Stimulated activated CD4-positive, alpha-beta T cell treated with anti-CD3 and anti-CD28 coated beads, Interleukin-4, amount 100 ng/mL, for 48 hours (primary cell): Measurements from ENCODE around the gene IKZF4.
"Not testable (repeated sequence)": the region's sequence is repeated elsewhere in the genome, so short reads cannot be mapped to it uniquely, and the experiment has no call there.

Experiments used
- DNase-seq, 2 donors: peaks; one replicate each; pipeline ENCODE4 v3.0.0-alpha.2; 2020; ENCODE audit warnings: low read depth in 2 of 2

The IKZF4 gene

DNA sequence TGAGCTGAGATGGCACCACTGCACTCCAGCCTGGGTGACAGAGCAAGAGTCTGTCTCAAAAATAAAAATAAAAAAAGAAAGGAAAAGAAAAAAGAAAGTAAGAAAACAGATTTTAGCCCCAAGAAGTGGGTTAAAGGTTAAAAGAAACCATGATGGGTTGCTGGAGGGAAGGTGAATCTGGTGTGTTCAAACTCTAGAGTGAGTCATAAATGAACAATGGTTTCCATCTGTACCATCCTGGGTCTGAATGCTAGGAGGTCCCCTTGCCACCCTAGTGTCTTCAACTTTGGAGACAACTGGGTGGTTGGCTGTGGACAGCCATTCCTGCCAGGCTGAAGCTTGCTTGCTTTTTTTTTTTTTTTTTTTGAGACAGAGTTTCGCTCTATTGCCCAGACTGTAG is 19.3 kb downstream of the IKZF4 start:
- DNase-seq: no peak

DNA sequence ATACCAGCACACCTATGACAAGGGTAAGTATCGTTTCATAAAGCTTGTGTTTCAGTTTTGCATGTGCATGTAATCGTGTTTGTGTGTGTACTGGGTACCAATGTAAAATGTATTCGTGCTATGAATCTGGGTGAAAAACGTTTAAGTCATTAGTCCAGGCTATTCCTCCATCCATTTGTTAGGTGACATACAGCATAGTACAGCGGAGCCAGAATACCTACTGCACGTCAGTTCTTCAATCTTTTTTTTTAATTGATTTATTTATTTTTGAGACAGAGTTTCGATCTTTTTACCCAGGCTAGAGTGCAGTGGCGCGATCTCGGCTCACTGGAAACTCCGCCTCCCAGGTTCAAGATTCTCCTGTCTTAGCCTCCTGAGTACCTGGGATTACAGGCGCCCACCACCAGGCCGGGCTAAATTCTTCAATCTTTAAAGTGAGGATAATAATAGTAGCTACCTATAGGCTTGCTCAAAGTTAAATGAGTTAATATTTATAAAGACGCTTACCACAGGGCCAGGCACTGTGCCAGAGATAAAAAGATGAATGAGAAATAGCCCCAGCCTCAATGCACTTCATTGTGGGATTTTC is 20.2 kb downstream of the IKZF4 start:
- DNase-seq: no peak

DNA sequence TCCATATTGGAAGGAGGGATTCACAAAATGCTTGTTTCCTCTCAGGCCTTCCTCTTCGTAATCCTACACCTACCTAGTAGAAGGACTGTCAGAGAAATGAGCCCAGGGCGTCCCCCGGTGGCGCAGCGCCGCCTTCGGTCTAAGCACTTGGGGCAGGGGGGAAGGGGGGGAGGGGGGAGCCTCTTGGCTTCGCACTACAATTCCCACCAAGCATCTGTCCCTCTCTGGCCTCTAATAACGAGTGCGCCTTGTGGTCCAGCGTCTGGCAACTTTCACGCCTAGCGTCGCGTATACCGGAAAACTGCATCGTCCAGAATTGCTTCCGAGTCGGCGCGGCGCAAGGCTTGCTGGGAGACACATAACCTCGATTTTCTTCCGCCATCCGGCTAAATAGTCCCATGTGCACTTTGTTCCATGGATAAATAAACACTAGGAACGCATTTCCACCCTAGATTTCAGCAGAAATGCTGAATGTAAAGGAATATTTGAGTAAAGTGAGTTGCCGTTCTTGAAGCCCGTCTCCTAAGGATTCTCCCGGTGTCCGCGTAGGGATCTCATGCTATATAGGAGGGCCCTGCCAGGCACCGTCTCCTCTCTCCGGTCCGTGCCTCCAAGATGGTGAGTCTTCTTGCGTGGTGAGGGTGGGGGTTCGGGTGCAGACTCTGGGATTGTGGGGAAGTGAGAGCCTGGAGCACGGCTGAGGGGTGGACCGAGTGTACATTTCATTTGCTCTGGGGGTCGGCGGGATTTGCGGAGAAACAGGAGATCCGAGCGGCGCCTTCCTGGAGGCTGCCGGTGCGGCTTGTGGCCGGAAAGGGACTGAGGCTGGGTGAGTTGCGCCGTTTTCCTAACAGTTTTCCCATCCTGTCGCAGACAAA is 20.9 kb downstream of the IKZF4 start, which contains the start of gene RPS26:
Gene RPS26 (plus strand): TSS at position 367 of the 878 bp plus-strand sequence. CDS start 249 bp downstream, at position 616.
- peak; percentile 80 to 89 for DNase-seq

DNA sequence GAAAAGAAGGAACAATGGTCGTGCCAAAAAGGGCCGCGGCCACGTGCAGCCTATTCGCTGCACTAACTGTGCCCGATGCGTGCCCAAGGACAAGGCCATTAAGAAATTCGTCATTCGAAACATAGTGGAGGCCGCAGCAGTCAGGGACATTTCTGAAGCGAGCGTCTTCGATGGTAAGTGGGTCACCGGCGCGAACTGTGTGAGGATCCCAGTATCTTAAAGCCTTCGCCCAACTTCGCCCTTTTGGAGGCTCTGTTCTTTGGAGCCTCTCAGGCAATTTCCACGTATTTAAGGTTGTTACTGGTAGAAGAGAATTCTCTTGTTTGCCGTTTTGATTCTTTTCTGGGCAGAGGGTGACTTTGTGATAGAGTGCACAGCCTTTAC is 21.6 kb downstream of the IKZF4 start:
- DNase-seq: not testable (repeated sequence)

DNA sequence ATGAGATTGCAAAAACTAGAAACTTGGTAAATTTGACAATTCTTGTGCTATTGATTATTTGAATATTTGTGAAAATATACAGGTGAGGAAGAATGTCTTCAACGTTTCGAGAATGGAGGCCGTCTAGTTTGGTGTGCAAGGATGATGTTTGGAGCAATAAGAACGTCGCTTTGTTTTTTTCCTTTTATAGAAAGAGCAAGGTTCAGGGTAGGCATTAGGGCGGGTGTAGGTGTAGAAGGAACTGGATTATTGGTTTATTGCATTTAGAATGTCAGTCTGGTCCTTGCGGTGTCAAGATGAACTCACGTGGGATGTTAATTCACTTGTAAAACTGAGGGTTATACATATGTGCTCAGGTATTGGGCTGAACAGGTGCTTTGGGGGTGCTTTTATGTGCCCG is 22.0 kb downstream of the IKZF4 start:
- no peak for DNase-seq

DNA sequence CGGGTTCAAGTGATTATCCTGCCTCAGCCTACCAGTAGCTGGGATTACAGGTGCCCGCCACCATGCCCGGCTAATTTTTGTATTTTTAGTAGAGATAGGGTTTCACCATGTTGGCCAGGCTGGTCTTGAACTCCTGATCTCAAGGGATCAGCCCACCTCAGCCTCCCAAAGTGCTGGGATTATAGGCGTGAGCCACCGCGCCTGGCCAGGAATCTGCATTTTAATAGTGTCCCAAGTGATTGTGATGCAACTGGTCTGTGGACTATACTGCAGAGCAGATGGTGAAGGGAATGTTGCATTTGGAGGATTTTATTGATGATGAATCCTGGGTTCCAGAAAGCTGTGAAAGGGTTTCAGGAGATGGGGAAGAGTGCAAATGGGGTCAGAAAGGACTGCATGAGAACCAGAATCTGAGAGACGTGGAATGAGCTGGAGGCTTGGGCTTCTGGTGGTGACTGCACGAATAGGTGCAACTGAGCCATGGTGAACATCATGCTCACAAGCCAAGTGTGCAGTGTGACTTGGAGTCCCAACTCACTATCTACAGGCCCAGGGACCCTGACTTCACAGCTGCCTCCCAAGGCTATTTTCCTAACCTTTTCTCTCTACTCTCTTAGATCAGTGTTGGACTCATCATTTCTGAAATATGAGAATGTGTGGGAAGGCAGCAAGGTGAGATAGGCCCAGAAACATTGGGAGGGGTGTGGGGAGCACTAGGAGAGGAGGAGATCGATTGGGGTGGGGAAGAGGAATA is 25.4 kb downstream of the IKZF4 start:
- no peak for DNase-seq

DNA sequence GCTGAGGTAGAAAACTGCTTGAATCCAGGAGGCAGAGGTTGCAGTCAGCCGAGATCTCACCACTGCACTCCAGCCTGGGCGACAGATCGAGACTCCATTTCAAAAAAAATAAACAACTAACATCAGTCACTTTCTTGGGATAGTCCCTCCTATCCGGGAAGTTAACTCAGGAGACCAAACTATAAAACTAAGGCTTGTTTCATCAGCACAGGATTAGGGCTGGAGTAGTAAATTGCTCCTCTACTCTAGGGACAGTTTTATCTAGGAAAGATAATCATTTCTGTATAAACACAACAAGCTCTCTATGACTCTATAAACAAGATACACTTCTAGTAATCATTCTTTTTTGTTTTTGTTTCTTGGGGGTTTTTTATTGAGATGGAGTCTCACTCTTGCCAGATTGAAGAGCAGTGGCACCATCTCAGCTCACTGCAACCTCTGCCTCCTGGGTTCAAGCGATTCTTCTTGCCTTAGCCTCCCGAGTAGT is 32.6 kb downstream of the IKZF4 start:
- DNase-seq: no peak

DNA sequence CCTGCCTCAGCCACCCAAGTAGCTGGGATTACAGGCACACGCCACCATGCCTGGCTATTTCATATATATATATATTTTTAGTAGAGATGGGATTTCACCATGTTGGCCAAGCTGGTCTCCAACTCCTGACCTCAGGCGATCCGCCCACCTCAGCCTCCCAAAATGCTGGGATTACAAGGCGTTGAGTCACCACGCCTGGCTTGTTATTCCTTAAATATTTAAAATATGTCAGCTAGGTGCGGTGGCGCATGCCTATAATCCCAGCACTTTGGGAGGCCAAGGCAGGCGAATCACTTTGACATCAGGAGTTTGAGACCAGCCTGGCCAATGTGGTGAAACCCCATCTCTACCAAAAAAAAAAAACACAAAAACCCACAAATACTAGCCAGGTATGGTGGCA is 39.1 kb downstream of the IKZF4 start:
- not testable (repeated sequence) for DNase-seq

DNA sequence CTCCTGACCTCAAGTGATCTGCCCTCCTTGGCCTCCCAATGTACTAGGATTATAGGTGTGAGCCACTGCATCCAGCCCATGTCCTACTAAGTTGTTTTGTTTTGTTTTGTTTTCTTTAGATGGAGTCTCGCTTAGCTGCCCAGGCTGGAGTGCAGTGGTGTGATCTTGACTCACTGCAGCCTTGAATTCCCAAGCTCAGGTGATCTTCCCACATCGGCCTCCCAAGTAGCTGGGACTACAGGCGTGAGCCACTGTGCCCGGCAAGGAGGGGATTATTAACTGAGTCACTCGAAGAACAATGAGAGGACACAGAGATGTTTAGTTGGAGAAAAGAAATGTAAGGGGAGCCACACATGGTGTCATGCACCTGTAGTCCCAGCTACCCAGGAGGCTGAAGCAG is 41.1 kb downstream of the IKZF4 start:
- DNase-seq: no peak

DNA sequence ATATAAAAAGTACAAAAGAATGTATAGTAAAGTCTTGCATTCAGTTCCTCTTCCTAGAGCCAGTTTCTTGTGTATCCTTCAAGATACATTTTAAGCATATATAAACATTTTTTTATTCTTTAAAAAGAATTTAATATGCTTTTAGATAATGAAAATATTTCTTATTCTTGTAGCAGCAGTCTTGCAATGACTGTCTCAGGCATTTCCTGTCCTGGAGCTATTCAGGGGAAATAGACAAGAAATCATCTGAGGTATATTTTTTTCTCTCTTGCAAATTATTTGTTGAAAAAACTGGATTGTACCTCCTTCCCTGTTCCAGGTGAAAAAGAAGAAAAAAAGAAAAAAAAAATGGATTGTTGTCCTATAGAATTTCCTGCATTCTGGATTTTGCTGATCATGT is 42.2 kb downstream of the IKZF4 start:
- DNase-seq: no peak

DNA sequence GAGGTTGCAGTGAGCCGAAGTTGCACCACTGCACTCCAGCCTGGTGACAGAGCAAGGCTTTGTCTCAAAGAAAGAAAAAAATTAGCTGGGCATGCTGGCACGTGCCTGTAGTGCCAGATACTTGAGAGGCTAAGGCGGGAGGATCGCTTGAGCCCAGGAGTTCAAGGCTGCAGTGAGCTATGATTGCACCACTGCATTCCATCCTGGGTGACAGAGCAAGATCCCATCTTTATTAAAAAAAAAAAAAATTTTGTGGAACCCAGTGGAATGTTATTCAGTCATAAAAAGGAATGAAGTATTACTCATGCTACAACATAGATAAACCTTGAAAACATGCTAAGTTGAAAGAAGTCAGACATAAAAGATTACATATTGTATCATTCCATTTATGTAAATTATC is 50.8 kb downstream of the IKZF4 start:
- DNase-seq: no peak

DNA sequence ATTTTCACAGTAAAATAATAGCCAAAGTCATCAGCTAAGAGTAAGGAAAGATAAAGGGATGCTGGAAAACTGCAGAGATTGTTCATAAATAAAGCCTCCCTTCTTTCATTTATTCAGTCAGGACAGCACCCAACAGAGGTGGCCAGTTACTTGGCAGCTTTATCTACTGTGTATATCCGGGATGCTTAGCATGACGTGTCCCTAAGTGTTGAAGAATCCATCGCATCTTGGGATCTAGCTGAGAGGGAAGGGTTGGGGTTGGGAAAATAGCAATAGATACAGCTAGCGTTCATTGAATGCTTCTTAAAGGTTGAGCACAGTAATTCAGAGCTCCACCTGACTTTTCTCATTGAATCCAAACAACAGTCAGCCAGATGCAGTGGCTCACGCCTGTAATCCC is 53.6 kb downstream of the IKZF4 start:
- DNase-seq: no peak

DNA sequence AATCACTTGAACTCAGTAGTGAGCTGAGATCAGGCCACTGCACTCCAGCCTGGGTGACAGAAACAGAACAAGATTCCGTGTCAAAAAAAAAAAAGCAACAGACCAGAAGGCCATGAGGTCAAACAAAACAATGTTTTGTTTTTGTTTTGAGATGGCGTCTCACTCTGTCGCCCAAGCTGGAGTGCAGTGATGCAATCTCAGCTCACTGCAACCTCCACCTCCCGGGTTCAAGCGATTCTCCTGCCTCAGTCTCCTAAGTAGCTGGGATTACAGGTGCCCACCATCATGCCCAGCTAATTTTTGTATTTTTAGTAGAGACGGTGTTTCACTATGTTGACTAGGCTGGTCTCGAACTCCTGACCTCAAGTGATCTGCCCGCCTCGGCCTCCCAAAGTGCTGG is 57.1 kb downstream of the IKZF4 start:
- DNase-seq: not testable (repeated sequence)

DNA sequence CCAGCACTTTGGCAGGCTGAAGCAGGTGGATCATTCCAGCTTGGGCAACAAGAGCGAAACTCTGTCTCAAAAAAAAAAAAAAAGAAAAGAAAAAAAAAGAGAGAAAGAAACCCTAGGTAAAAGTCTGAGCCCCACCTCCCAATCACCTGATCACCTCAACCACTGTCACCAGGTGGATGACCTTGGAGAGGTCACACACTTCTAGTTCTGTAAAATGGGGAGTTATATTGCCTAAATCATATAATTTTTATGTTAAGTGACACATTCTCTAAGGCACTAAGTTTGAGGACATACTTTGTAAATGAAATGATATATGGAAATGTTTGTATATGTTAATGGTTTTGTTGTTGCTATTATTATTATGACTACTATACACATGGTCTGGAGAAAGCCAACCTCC is 57.6 kb downstream of the IKZF4 start:
- DNase-seq: no peak

DNA sequence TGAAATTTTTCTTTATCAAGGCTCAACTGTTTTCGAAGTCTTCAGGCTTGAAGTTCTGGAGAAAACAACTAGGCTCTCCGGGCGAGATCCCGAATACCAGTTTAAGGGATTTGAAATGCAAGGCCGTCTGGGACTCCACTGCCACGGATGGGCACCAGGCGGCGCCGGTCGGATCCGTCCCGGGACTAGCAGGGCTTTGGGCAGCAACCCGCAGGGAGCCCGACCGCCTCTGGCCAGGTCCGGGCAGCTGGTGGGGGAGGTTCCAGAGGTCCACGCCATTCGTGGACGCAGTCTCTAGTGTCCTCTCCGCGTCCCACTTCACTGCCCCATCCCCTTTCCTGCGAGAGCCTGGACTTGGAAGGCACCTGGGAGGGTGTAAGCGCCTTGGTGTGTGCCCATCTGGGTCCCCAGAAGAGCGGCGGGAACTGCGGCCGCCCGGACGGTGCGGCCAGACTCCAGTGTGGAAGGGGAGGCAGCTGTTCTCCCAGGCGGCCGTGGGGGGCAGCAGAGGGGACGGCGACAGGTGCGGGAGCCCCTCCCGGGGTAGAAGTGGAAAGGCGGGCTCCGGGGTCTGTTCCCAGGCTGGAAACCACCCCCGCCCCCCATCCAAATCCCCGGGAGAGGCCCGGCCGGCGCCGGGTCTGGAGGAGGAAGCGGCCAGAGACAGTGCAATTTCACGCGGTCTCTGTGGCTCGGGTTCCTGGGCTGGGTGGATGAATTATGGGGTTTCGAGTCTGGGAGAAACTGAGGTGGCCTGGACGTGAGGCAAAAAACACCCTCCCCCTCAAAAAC is 58.3 kb downstream of the IKZF4 start:
- DNase-seq: peak; percentile 45 to 49

DNA sequence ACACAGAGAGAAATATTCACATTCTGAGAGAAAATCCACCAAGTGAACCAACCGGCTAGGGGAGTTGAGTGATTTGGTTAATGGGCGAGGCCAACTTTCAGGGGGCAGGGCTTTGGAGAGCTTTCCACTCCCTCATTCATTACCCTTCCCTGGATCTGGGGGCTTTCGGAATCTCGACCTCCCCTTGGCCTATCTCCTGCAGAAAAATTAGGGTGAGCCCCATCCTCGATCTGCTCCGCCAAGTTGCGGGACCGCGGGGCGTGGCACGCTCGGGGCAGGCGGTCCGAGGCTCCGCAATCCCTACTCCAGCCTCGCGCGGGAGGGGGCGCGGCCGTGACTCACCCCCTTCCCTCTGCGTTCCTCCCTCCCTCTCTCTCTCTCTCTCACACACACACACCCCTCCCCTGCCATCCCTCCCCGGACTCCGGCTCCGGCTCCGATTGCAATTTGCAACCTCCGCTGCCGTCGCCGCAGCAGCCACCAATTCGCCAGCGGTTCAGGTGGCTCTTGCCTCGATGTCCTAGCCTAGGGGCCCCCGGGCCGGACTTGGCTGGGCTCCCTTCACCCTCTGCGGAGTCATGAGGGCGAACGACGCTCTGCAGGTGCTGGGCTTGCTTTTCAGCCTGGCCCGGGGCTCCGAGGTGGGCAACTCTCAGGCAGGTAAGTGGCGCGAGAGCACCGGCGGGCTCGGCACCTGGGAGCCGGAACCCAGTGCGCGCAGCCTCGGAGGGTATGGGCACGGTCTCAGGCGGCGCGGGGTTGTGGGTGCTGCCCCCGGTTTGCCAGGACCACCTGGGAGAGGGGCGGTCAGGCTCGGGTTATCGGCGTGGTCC is 59.1 kb downstream of the IKZF4 start, which contains the start of gene ERBB3:
Gene ERBB3 (plus strand): TSS at position 443 of the 833 bp plus-strand sequence. CDS start 136 bp downstream, at position 579.
- peak; percentile 45 to 72 for DNase-seq

DNA sequence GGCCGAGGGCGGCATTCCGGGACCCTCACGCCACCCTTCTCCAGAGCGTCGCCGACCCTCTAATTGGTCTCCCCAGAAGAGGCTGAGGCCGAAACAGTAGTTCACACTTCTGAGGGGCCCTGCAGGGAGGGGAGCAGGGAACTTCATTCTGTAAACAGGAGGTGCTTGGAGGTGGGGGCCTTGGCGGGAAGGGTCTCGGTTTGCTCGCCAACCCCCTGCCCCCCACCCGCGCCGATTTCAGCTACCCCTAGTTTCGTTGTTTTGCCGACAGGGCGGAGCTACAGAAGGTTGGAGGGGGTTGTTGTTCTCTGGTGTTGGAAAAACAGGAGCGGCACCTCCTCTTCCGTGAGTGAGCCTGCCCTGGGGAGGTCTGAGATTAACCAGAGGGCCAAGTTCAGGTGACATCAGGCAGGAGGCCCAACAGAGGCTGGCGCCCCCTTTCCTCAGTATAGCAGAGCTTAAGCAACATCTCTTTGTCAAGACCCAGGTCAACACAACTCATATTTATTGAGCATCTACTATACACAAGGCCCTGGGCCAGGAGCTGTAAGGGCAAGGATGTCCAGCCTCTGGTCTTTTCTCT is 59.8 kb downstream of the IKZF4 start:
- DNase-seq: no peak

DNA sequence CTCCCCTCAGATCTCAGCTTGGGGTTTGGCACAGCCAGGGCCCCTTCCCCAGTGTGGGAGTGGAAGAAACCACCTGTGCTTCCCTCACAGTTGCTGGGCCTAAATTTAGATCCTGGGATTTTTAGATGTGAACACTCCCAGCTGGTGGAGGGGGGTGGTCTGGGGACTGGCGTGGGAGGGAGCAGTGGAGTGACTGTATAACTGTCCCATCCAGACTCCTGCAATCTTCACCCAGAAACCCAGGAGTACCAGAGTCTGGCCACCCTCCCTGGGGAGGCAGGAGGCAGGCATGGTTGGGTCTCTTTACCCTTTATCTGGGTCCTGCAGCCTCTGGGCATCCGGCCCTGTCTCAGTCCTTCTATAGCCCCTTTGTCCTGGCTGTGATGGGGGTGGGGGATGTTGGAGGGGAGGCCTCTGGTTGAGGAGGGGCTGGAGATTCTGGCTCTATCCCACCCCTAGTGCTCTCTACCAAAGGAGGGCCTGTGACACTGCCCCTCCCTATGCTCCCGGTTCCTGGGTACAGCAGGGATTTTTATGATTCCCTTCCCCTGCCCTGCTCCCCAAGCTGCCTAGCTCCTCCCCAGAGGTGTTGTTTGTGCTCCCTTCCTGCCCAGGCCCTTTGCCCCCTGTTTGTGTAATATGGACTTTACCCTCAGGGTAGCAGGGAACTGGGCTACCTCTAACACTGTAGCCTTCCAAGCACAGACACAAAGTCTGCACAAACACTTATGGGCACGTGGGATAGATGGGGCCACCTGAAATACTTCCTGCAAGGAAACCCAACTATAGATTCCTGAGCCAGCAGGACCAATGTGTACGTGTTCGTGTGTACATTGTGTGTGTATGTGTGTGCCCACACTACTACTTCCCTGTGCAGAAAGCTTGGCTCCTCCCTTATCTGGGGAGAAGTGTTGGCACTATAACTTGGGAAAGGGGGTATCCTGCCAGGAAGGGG is 60.8 kb downstream of the IKZF4 start:
- no peak for DNase-seq

DNA sequence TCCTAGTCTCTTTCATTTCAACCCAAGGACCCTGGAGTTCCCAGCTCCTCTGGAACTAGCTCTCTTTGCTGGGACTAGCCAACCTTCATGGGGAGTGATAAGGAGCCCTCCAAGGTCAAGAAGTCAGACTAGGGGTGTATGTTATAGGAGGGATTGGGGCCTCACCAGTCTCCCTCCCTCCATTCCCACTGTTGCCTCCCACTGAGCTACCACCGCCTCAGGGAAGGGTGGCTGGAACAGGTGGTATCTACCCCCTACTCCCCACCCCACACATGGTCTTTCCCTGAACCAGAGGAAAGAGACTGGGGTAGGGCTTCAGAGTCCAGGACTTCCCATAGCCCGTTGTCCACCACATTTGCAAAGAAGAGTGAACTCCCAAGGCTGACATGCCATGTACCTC is 61.5 kb downstream of the IKZF4 start:
- DNase-seq: no peak
